ENCODE data around the gene CDKN1A.

DNA sequence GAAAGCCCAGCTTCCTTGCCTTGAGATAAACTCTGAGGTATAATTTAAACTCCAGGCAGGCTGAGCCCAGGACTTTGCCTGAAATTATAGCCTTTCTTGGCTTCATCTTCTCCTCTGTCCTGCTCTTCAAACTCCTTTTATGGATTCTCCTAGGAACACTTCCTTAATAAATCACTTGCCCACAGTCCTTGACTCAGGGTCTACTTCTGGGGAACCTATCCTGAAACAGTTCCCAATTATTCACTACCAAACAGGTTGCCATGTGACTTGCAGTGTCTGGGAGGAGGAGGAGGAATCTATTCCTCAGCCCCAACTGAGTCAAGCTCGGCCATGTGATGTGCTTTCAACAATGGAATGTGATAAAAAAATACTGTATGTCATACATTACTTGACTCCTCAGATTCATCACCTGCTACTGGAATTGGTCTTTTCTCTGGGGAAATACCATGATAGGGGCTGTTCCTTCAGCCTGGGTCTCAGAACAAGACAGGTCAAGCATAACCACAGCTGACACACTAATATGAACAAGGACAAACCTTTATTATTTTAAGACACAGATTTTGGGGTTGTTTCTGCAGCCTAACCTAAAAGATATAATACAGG, 20.5 kb upstream of the CDKN1A start:
- TF ChIP-seq, protein P1, sequence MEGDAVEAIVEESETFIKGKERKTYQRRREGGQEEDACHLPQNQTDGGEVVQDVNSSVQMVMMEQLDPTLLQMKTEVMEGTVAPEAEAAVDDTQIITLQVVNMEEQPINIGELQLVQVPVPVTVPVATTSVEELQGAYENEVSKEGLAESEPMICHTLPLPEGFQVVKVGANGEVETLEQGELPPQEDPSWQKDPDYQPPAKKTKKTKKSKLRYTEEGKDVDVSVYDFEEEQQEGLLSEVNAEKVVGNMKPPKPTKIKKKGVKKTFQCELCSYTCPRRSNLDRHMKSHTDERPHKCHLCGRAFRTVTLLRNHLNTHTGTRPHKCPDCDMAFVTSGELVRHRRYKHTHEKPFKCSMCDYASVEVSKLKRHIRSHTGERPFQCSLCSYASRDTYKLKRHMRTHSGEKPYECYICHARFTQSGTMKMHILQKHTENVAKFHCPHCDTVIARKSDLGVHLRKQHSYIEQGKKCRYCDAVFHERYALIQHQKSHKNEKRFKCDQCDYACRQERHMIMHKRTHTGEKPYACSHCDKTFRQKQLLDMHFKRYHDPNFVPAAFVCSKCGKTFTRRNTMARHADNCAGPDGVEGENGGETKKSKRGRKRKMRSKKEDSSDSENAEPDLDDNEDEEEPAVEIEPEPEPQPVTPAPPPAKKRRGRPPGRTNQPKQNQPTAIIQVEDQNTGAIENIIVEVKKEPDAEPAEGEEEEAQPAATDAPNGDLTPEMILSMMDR (IDR thresholded peaks at IDR 0.05; ENCODE audit: poor library complexity, severe bottlenecking): no peak
- no peak for TF ChIP-seq POLR2AphosphoS5 (IDR thresholded peaks at IDR 0.05)
- TF ChIP-seq EP300 (conservative IDR thresholded peaks at IDR 0.05; ENCODE audit: poor library complexity, severe bottlenecking): no peak
- TF ChIP-seq MXI1 (conservative IDR thresholded peaks at IDR 0.05; ENCODE audit: poor library complexity, severe bottlenecking): no peak
- TF ChIP-seq EZH2 (IDR thresholded peaks at IDR 0.05; ENCODE audit: borderline replicate concordance, insufficient read depth, low read length, poor library complexity, severe bottlenecking): no peak
- TF ChIP-seq, protein P2, sequence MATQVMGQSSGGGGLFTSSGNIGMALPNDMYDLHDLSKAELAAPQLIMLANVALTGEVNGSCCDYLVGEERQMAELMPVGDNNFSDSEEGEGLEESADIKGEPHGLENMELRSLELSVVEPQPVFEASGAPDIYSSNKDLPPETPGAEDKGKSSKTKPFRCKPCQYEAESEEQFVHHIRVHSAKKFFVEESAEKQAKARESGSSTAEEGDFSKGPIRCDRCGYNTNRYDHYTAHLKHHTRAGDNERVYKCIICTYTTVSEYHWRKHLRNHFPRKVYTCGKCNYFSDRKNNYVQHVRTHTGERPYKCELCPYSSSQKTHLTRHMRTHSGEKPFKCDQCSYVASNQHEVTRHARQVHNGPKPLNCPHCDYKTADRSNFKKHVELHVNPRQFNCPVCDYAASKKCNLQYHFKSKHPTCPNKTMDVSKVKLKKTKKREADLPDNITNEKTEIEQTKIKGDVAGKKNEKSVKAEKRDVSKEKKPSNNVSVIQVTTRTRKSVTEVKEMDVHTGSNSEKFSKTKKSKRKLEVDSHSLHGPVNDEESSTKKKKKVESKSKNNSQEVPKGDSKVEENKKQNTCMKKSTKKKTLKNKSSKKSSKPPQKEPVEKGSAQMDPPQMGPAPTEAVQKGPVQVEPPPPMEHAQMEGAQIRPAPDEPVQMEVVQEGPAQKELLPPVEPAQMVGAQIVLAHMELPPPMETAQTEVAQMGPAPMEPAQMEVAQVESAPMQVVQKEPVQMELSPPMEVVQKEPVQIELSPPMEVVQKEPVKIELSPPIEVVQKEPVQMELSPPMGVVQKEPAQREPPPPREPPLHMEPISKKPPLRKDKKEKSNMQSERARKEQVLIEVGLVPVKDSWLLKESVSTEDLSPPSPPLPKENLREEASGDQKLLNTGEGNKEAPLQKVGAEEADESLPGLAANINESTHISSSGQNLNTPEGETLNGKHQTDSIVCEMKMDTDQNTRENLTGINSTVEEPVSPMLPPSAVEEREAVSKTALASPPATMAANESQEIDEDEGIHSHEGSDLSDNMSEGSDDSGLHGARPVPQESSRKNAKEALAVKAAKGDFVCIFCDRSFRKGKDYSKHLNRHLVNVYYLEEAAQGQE (IDR thresholded peaks at IDR 0.05; ENCODE audit: borderline replicate concordance): no peak
- TF ChIP-seq TAF1 (IDR thresholded peaks at IDR 0.05; ENCODE audit: low read depth): no peak

All from neural cell (in vitro differentiated cells).